Stimulated activated naive B cell treated with anti-CD40 and anti-IgM and Interleukin-4, amounts not matched to agents 10 μg/mL and 1 μg/mL and 100 μg/mL, for 72 hours (primary cell): ENCODE data around the gene RALB.
A peak's percentile ranks its signal among the peaks of the same experiment; 100 is the strongest.

Experiments
- ATAC-seq, 2 donors: fragments of 150-1000 bp; cut with Tn5 transposase; replicated peaks; 2 replicates each; pipeline ENCODE4 v1.10.0; 2021; ENCODE audit warnings: moderate library complexity in 1 of 2
- DNase-seq: peaks from one replicate; pipeline ENCODE4 v3.0.0; 2021
- H3K27ac Mint-ChIP-seq: one replicate; pipeline ENCODE4 v1.8.0; 2022; ENCODE audit warnings: mild to moderate bottlenecking, mixed read lengths
- H3K27me3 Mint-ChIP-seq, 2 donors: one replicate each; pipeline ENCODE4 v1.8.0; 2022; ENCODE audit warnings: mixed read lengths in 2 of 2
- H3K36me3 Mint-ChIP-seq, 2 donors: one replicate each; pipeline ENCODE4 v1.8.0; 2022; ENCODE audit warnings: mixed read lengths in 2 of 2, mild to moderate bottlenecking in 1 of 2
- H3K4me1 Mint-ChIP-seq, 2 donors: one replicate each; pipeline ENCODE4 v1.8.0; 2022; ENCODE audit warnings: mixed read lengths in 2 of 2, mild to moderate bottlenecking in 1 of 2
- H3K4me3 Mint-ChIP-seq, 2 donors: one replicate each; pipeline ENCODE4 v1.8.0; 2022; ENCODE audit warnings: mild to moderate bottlenecking in 2 of 2, mixed read lengths in 2 of 2, moderate library complexity in 1 of 2
- H3K9me3 Mint-ChIP-seq, 2 donors: one replicate each; pipeline ENCODE4 v1.8.0; 2022; ENCODE audit warnings: mixed read lengths in 2 of 2, mild to moderate bottlenecking in 1 of 2

RALB gene

GRCh38 chr2:120336749-120337148 lies 84.1 kb downstream of the RALB start:
- no peaks in the 10 kb centered on the region for H3K4me1 Mint-ChIP-seq
- DNase-seq (no peak), ATAC-seq (no peak)
- no peak overlapping the region for H3K4me3 Mint-ChIP-seq
- peaks cover 3 to 5% of the 10 kb centered on the region in 2 donors for H3K36me3 Mint-ChIP-seq
- H3K27ac Mint-ChIP-seq = no peak overlapping the region
- H3K9me3 Mint-ChIP-seq = peaks cover 2 to 4% of the 10 kb centered on the region in 2 donors
- H3K27me3 Mint-ChIP-seq = peaks cover 69 to 71% of the 10 kb centered on the region in 2 donors

GRCh38 chr2:120338015-120338414 lies 85.4 kb downstream of the RALB start:
- Mint-ChIP-seq H3K36me3 (peaks cover 3 to 5% of the 10 kb centered on the region in 2 donors), H3K4me1 (peaks cover 7 to 8% of the 10 kb centered on the region in 2 donors)

GRCh38 chr2:120341977-120342376 lies 89.3 kb downstream of the RALB start:
- Mint-ChIP-seq H3K27ac (no peak overlapping the region), H3K27me3 (peaks cover 62 to 65% of the 10 kb centered on the region in 2 donors), H3K9me3 (no peaks in the 10 kb centered on the region), H3K4me3 (no peak overlapping the region), H3K36me3 (no peaks in the 10 kb centered on the region), H3K4me1 (peaks cover 19 to 21% of the 10 kb centered on the region in 2 donors)
- no peak for ATAC-seq
- DNase-seq = no peak

More at GRCh38 chr2:120338015-120338414, 85.4 kb downstream of the RALB start:
- Mint-ChIP-seq H3K27me3 (peaks cover 72 to 75% of the 10 kb centered on the region in 2 donors), H3K27ac (no peak overlapping the region), H3K4me3 (no peak overlapping the region), H3K9me3 (peaks cover 2 to 4% of the 10 kb centered on the region in 2 donors)
- DNase-seq (no peak), ATAC-seq (no peak)

GRCh38 chr2:120342446-120342845 lies 89.8 kb downstream of the RALB start:
- H3K4me1 Mint-ChIP-seq = peaks cover 21 to 25% of the 10 kb centered on the region in 2 donors
- no peaks in the 10 kb centered on the region for H3K36me3 Mint-ChIP-seq
- H3K27ac Mint-ChIP-seq = no peak overlapping the region
- H3K27me3 Mint-ChIP-seq = peaks cover 62 to 65% of the 10 kb centered on the region in 2 donors
- ATAC-seq (no peak), DNase-seq (no peak)
- no peaks in the 10 kb centered on the region for H3K9me3 Mint-ChIP-seq
- no peak overlapping the region for H3K4me3 Mint-ChIP-seq

- Mint-ChIP-seq H3K4me1 (peaks cover 25 to 31% of the 10 kb centered on the region in 2 donors), H3K4me3 (peak overlapping the region; percentile 49 to 64), H3K27ac (peak overlapping the region; percentile 47), H3K9me3 (no peaks in the 10 kb centered on the region), H3K36me3 (no peaks in the 10 kb centered on the region), H3K27me3 (peaks cover 65% of the 10 kb centered on the region in 2 donors)
- peak in 1 of 2 donors; percentile 4 for ATAC-seq
- DNase-seq = no peak
These were observed 90.4 kb downstream of the RALB start for GRCh38 chr2:120343100-120343432.

- DNase-seq (peak; percentile 18), ATAC-seq (peak; percentile 45 to 67)
- Mint-ChIP-seq H3K27ac (peak overlapping the region; percentile 47), H3K27me3 (peaks cover 65% of the 10 kb centered on the region in 2 donors), H3K9me3 (no peaks in the 10 kb centered on the region), H3K4me3 (peak overlapping the region; percentile 57 to 64), H3K4me1 (peaks cover 25 to 31% of the 10 kb centered on the region in 2 donors), H3K36me3 (no peaks in the 10 kb centered on the region)
These were observed 90.9 kb downstream of the RALB start for GRCh38 chr2:120343433-120344105.
